GM12878 (cell line): ENCODE measurements around the gene TUBAL3. TPM values are rescaled to one million over a fixed set of nuclear protein-coding genes. Genes with fewer than 3 reads are reported as not detected.
"Not testable (repeated sequence)": the region's sequence is repeated elsewhere in the genome, so short reads cannot be mapped to it uniquely, and the experiment has no call there.

ENCODE experiments used
- ATAC-seq: fragments of 200-7000 bp; cut with Tn5 transposase; 3 replicates; pipeline ENCODE4 v1.9.1; 2020; ENCODE audit warnings: mild to moderate bottlenecking, moderate library complexity
- BruUV-seq: library from RNA; stranded (reverse); fragments of 400-500 nt; replicated peaks from 2 replicates; lab custom pipeline; 2021; lab: Mats Ljungman, UMichigan
- CTCF ChIA-PET: fragments of 300-600 bp; sonication (Branson Sonifier 250); formaldehyde crosslinking; extraction: SDS; loops from one replicate; lab custom pipeline; 2021; ENCODE audit warnings: inconsistent platforms; lab: Yijun Ruan, JAX
- POLR2A ChIA-PET: fragments of 350-600 bp; formaldehyde crosslinking; extraction: SDS; loops from one replicate; lab custom pipeline; 2021; ENCODE audit warnings: inconsistent platforms; lab: Charles Lee
- RAD21 ChIA-PET: fragments of 300-600 bp; sonication (Branson Sonifier 250); formaldehyde crosslinking; loops from one replicate; lab custom pipeline; 2023; ENCODE audit warnings: antibody characterized with exemption; ENCODE audit not compliant: unreplicated experiment; lab: Charles Lee
- SMC1A ChIA-PET: fragments of 300-600 bp; sonication (Branson Sonifier 250); formaldehyde crosslinking; loops from one replicate; lab custom pipeline; 2023; ENCODE audit not compliant: unreplicated experiment, uncharacterized antibody; lab: Charles Lee
- DNase-seq: peaks from one replicate; pipeline ENCODE4 v3.0.0-alpha.2; 2011; ENCODE audit warnings: low read depth, low spot score
- FAIRE-seq: peaks from 3 replicates; lab custom pipeline; 2011; peaks lifted over from hg19 to GRCh38; lab: Jason Lieb, UNC
- H2AFZ ChIP-seq: 2 replicates; pipeline ENCODE4 v1.6.0; 2011; ENCODE audit warnings: low read depth, low read length, control low read depth; ENCODE audit not compliant: control insufficient read depth
- H3K27ac ChIP-seq: 2 replicates; pipeline ENCODE4 v1.5.1; 2011; ENCODE audit warnings: control low read depth; ENCODE audit not compliant: control insufficient read depth, insufficient read depth
- H3K27me3 ChIP-seq, 2 experiments: replicated peaks in 1 of 2; 2 replicates each; pipeline versions ENCODE4 v1.6.0 to v1.6.1; 2011; ENCODE audit warnings: low read length in 1 of 2; ENCODE audit not compliant: control insufficient read depth in 2 of 2, insufficient read depth in 2 of 2
- H3K36me3 ChIP-seq, 2 experiments: 2 replicates each; pipeline ENCODE4 v1.5.1; 2011; ENCODE audit warnings: low read length in 1 of 2; ENCODE audit not compliant: control insufficient read depth in 2 of 2, insufficient read depth in 2 of 2
- H3K4me1 ChIP-seq: 2 replicates; pipeline ENCODE4 v1.6.1; 2011; ENCODE audit warnings: mild to moderate bottlenecking, low read length, moderate library complexity, mixed read lengths; ENCODE audit not compliant: control insufficient read depth, insufficient read depth
- H3K4me2 ChIP-seq: 2 replicates; pipeline ENCODE4 v1.6.0; 2011; ENCODE audit warnings: control low read depth; ENCODE audit not compliant: control insufficient read depth, insufficient read depth
- H3K4me3 ChIP-seq: fragments of 200-600 bp; sonication (generic); 2 replicates; pipeline ENCODE4 v1.5.1; 2016
- H3K79me2 ChIP-seq: 2 replicates; pipeline ENCODE4 v1.6.0; 2011; ENCODE audit warnings: low read length; ENCODE audit not compliant: control insufficient read depth, insufficient read depth
- H3K9ac ChIP-seq: 2 replicates; pipeline ENCODE4 v1.8.0; 2011; ENCODE audit warnings: low read length, control low read depth, mixed read lengths; ENCODE audit not compliant: control insufficient read depth, insufficient read depth
- H3K9me3 ChIP-seq: replicated peaks from 3 replicates; pipeline ENCODE4 v1.5.1; 2011; ENCODE audit warnings: mild to moderate bottlenecking, low read length; ENCODE audit not compliant: control insufficient read depth, insufficient read depth
- H4K20me1 ChIP-seq: 2 replicates; pipeline ENCODE4 v1.6.0; 2011; ENCODE audit not compliant: control insufficient read depth, insufficient read depth
- ATF3 ChIP-seq: IDR thresholded peaks from 2 replicates; pipeline ENCODE4 v1.6.1; 2011; ENCODE audit warnings: low read depth, mild to moderate bottlenecking, low read length, moderate library complexity, borderline replicate concordance; ENCODE audit errors: extremely low read depth
- CREM ChIP-seq: IDR thresholded peaks from 2 replicates; pipeline ENCODE4 v1.6.1; 2014; ENCODE audit warnings: antibody characterized with exemption, low read depth
- IRF3 ChIP-seq: fragments of 450-650 bp; IDR thresholded peaks from 2 replicates; pipeline ENCODE4 v1.6.1; 2014; ENCODE audit warnings: mild to moderate bottlenecking
- NRF1 ChIP-seq: conservative IDR thresholded peaks from 2 replicates; pipeline ENCODE4 v1.6.1; 2011; ENCODE audit warnings: mild to moderate bottlenecking, low read depth, low read length, improper control_type of control experiment
- PML ChIP-seq: IDR thresholded peaks from 2 replicates; pipeline ENCODE4 v1.6.1; 2012; ENCODE audit warnings: low read length, inconsistent platforms
- POLR2AphosphoS5 ChIP-seq: IDR thresholded peaks from 2 replicates; pipeline ENCODE4 v1.6.1; 2011; ENCODE audit warnings: mild to moderate bottlenecking, low read length, inconsistent platforms
- WRNIP1 ChIP-seq: IDR thresholded peaks from 2 replicates; pipeline ENCODE4 v1.6.1; 2011; ENCODE audit warnings: low read depth, low read length, improper control_type of control experiment, borderline replicate concordance
- YBX1 ChIP-seq: fragments of 450-650 bp; IDR thresholded peaks from 2 replicates; pipeline ENCODE4 v1.6.1; 2016; ENCODE audit warnings: antibody characterized with exemption
- ZBTB33 ChIP-seq: fragments of 450-650 bp; IDR thresholded peaks from 2 replicates; pipeline ENCODE4 v1.6.1; 2017; ENCODE audit warnings: mild to moderate bottlenecking
- ZNF622 ChIP-seq: fragments of 450-650 bp; IDR thresholded peaks from 2 replicates; pipeline ENCODE4 v1.6.1; 2017; ENCODE audit warnings: mild to moderate bottlenecking, inconsistent platforms
- WGBS: methylation state at CpG from one replicate; pipeline ENCODE4 v1.1.6; 2016; ENCODE audit warnings: low lambda C conversion rate; ENCODE audit not compliant: insufficient replicate concordance, insufficient coverage; ENCODE audit errors: missing lambda C conversion rate; 5-methylcytosine and 5-hydroxymethylcytosine counted together
- in situ Hi-C: fragments of 300-500 bp; cut with MboI; formaldehyde crosslinking; loops from 9 replicates; pipeline ENCODE4 v1.14.3; 2018; ENCODE audit warnings: mixed read lengths
- intact Hi-C: fragments of 100-400 bp; cut with micrococcal nuclease; formaldehyde crosslinking; loops from one replicate; pipeline ENCODE4 v1.14.2; 2022; ENCODE audit not compliant: unreplicated experiment
- polyA plus RNA-seq, 11 experiments: library from polyadenylated mRNA; depleted of rRNA in 4 of 11; unstranded in 6 of 11; stranded (reverse) in 5 of 11; fragments of >200 nt; fragmentation: Nextera tagmentation in 4 of 11; fragmentation: Illumina TruSeq in 1 of 11; extraction: Ambion mirVana in 4 of 11; extraction: Trizol in 1 of 11; gene quantifications; 1 replicate in 1 of 11; 2 replicates in 10 of 11; pipeline versions ENCODE4 v1.2.1 to v1.2.3, GENCODE V29; 2011 to 2016; ENCODE audit warnings: inconsistent platforms in 2 of 11, missing spikeins in 2 of 11, low read depth in 1 of 11
- total RNA-seq, 4 experiments: library from RNA; depleted of rRNA in 3 of 4; stranded (reverse); fragments of >200 nt in 3 of 4; fragmentation: Illumina TruSeq in 1 of 4; extraction: Trizol in 1 of 4; gene quantifications; 2 replicates each; pipeline versions ENCODE4 v1.2.1 to v1.2.3, GENCODE V29; 2013 to 2021

Gene TUBAL3
- total and polyA plus RNA-seq, 10 of the 15 experiments (the other 5 are each of a cell fraction or from before 2014, with no cell fraction given): 0.03 to 0.06 TPM; not detected in 8

GRCh38 chr10:5412277-5412941, 7.8 kb upstream of the TUBAL3 start, which contains the start of gene NET1 (continued):
- TF ChIP-seq ATF3: no peak
- TF ChIP-seq ZNF622: no peak
- TF ChIP-seq CREM: peak; percentile 28; the same call in 1 of the 2 replicates
- no peak for TF ChIP-seq PML
- no peak for TF ChIP-seq WRNIP1
- TF ChIP-seq ZBTB33: no peak

- peaks cover 0 to 4% of the 10 kb centered on the region in 2 experiments; a peak in 1 of 4 replicates for H3K27me3 ChIP-seq
- DNase-seq (no peak), ATAC-seq (no peak), FAIRE-seq (no peak)
- ChIA-PET CTCF (interaction anchor here (1.5 kb wide), 1 partner anchor 21 kb away, joined by 6 read pairs; no protein-coding TSS in a partner anchor), RAD21 (no interaction called here), POLR2A (no interaction called here), SMC1A (interaction anchor here (0.6 to 1.3 kb wide), 2 partner anchors 15 to 28 kb away, joined by 3 to 4 read pairs; no protein-coding TSS in a partner anchor)
- H3K79me2 ChIP-seq: peaks cover 13% of the 10 kb centered on the region
- no TSS peak for BruUV-seq
- in situ Hi-C loops: no loop called here
- no peak overlapping the region for H3K27ac ChIP-seq
- H3K9me3 ChIP-seq: peaks cover 3% of the 10 kb centered on the region; the same call in 1 of the 3 replicates
- peak overlapping the region; percentile 80; the same call in 1 of the 2 replicates for H3K4me3 ChIP-seq
- no peaks in the 10 kb centered on the region for H4K20me1 ChIP-seq
- WGBS: 9% methylated on average over 3 of the region's 3 CpGs
- intact Hi-C loops: no loop called here
- TF ChIP-seq POLR2AphosphoS5: no peak
- TF ChIP-seq ATF3: no peak
- no peak for TF ChIP-seq IRF3
- TF ChIP-seq PML: no peak
- no peak for TF ChIP-seq NRF1
- no peak for TF ChIP-seq YBX1
- H3K9ac ChIP-seq: peak overlapping the region; percentile 58; the same call in 1 of the 2 replicates
- peak overlapping the region; percentile 97 for H2AFZ ChIP-seq
- H3K4me1 ChIP-seq: no peaks in the 10 kb centered on the region
- peak overlapping the region; percentile 81 for H3K4me2 ChIP-seq
- no peaks in the 10 kb centered on the region for H3K36me3 ChIP-seq
Observed at GRCh38 chr10:5411941-5412276, 7.3 kb upstream of the TUBAL3 start.

- H4K20me1 ChIP-seq, H3K9me3 ChIP-seq, FAIRE-seq, H3K36me3 ChIP-seq, H3K4me3 ChIP-seq, H3K27ac ChIP-seq, H3K9ac ChIP-seq, H3K4me1 ChIP-seq, DNase-seq, in situ Hi-C loops, H3K27me3 ChIP-seq, H3K4me2 ChIP-seq, BruUV-seq, intact Hi-C loops, ATAC-seq, H2AFZ ChIP-seq: not testable (repeated sequence)
- ChIA-PET RAD21 (interaction anchor here (0.8 kb wide), 1 partner anchor 479 kb away, joined by 3 read pairs; the partner anchor contains the start of genes ANKRD16 and FBH1), POLR2A (interaction anchor here (0.6 kb wide), 1 partner anchor 166 kb away, joined by 3 read pairs; no protein-coding TSS in a partner anchor), SMC1A (interaction anchor here (1.3 kb wide), 1 partner anchor 16 kb away, joined by 4 read pairs; no protein-coding TSS in a partner anchor), CTCF (interaction anchor here (0.6 to 1.6 kb wide), 3 partner anchors 14 to 402 kb away, joined by 3 to 5 read pairs (median 5); no protein-coding TSS in a partner anchor)
- H3K79me2 ChIP-seq: peaks cover 10% of the 10 kb centered on the region
Observed at GRCh38 chr10:5410787-5411186, 6.2 kb upstream of the TUBAL3 start.
